B cell (primary cell): ENCODE measurements around the gene PISD.

Experiments
- EZH2 ChIP-seq: IDR thresholded peaks from 2 replicates; pipeline ENCODE4 v1.6.1; 2012; ENCODE audit warnings: borderline replicate concordance, low read depth, mild to moderate bottlenecking, moderate library complexity, low read length; ENCODE audit not compliant: insufficient read depth, poor library complexity, severe bottlenecking
- TF ChIP-seq, protein P1 (sequence below): fragments of 200-600 bp; IDR thresholded peaks from one replicate; pipeline ENCODE4 v1.8.0; 2022; ENCODE audit warnings: antibody characterized with exemption, mild to moderate bottlenecking

DNA sequence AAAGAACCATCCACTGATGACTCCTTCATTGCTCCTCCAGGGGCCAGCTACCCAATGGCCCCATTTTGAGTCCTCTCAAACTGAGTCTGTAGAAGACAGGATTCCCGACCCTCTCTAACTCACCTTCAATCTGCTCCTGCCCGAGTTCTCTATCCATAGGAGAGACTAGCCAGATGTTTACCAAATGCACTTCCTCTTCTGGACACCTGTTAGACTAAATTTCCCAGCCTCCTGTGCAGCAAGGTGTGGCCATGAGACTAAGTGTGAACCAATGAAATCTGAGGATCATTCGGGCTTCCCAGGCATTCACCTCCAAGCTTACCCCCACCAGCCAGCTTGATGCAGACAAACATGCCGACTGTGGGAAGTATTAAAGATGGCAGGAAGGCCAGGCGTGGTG lies 7.6 kb downstream of the PISD start:
- TF ChIP-seq, protein P1, sequence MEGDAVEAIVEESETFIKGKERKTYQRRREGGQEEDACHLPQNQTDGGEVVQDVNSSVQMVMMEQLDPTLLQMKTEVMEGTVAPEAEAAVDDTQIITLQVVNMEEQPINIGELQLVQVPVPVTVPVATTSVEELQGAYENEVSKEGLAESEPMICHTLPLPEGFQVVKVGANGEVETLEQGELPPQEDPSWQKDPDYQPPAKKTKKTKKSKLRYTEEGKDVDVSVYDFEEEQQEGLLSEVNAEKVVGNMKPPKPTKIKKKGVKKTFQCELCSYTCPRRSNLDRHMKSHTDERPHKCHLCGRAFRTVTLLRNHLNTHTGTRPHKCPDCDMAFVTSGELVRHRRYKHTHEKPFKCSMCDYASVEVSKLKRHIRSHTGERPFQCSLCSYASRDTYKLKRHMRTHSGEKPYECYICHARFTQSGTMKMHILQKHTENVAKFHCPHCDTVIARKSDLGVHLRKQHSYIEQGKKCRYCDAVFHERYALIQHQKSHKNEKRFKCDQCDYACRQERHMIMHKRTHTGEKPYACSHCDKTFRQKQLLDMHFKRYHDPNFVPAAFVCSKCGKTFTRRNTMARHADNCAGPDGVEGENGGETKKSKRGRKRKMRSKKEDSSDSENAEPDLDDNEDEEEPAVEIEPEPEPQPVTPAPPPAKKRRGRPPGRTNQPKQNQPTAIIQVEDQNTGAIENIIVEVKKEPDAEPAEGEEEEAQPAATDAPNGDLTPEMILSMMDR, result no peak
- no peak for TF ChIP-seq EZH2
